Ishikawa (cell line): ENCODE measurements around the gene RPS6KA1.

Experiments used
- CEBPB ChIP-seq: IDR thresholded peaks from 2 replicates; pipeline ENCODE4 v1.6.1; 2012
- CREB1 ChIP-seq: IDR thresholded peaks from 2 replicates; pipeline ENCODE4 v1.6.1; 2012; ENCODE audit warnings: low read depth
- EGR1 ChIP-seq: IDR thresholded peaks from 2 replicates; pipeline ENCODE4 v1.6.1; 2012
- FOXM1 ChIP-seq: IDR thresholded peaks from 2 replicates; pipeline ENCODE4 v1.6.1; 2012; ENCODE audit warnings: low read depth, borderline replicate concordance
- RAD21 ChIP-seq: IDR thresholded peaks from 2 replicates; pipeline ENCODE4 v1.6.1; 2012; ENCODE audit warnings: low read depth
- TCF12 ChIP-seq: IDR thresholded peaks from 2 replicates; pipeline ENCODE4 v1.6.1; 2012; ENCODE audit warnings: low read depth
- TEAD4 ChIP-seq: IDR thresholded peaks from 2 replicates; pipeline ENCODE4 v1.6.1; 2012
- YY1 ChIP-seq: IDR thresholded peaks from 2 replicates; pipeline ENCODE4 v1.6.1; 2012; ENCODE audit warnings: low read depth
- TF ChIP-seq, protein P1 (sequence below): IDR thresholded peaks from 2 replicates; pipeline ENCODE4 v1.6.1; 2012
- TF ChIP-seq, protein P2 (sequence below): IDR thresholded peaks from 2 replicates; pipeline ENCODE4 v1.6.1; 2012; ENCODE audit warnings: low read depth, mild to moderate bottlenecking

DNA sequence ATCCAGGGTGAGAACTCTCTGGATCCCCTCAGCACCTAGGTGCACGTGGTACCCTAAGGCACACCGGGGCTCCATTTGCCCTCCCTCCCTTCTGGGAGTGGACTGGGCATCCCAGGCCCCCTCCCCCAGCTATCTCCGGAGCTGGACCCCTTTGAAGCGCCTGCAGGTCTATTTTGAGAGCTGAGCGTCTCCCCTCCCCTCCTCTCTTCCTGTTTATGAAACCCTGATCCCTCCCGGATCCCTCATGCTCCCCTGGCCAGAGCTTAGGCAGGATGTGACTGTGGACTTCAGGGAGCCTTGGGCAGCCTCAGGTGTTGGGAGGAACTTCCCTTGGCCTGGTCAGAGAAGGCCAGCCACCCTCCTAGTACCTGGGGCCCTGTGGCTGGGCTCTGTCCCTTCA is 10.2 kb downstream of the RPS6KA1 start:
- TF ChIP-seq RAD21 (no peak), FOXM1 (no peak), EGR1 (no peak), TCF12 (no peak), TEAD4 (no peak), YY1 (no peak), CEBPB (no peak), CREB1 (no peak)
- TF ChIP-seq, protein P1, sequence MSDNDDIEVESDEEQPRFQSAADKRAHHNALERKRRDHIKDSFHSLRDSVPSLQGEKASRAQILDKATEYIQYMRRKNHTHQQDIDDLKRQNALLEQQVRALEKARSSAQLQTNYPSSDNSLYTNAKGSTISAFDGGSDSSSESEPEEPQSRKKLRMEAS: no peak
- TF ChIP-seq, protein P2, sequence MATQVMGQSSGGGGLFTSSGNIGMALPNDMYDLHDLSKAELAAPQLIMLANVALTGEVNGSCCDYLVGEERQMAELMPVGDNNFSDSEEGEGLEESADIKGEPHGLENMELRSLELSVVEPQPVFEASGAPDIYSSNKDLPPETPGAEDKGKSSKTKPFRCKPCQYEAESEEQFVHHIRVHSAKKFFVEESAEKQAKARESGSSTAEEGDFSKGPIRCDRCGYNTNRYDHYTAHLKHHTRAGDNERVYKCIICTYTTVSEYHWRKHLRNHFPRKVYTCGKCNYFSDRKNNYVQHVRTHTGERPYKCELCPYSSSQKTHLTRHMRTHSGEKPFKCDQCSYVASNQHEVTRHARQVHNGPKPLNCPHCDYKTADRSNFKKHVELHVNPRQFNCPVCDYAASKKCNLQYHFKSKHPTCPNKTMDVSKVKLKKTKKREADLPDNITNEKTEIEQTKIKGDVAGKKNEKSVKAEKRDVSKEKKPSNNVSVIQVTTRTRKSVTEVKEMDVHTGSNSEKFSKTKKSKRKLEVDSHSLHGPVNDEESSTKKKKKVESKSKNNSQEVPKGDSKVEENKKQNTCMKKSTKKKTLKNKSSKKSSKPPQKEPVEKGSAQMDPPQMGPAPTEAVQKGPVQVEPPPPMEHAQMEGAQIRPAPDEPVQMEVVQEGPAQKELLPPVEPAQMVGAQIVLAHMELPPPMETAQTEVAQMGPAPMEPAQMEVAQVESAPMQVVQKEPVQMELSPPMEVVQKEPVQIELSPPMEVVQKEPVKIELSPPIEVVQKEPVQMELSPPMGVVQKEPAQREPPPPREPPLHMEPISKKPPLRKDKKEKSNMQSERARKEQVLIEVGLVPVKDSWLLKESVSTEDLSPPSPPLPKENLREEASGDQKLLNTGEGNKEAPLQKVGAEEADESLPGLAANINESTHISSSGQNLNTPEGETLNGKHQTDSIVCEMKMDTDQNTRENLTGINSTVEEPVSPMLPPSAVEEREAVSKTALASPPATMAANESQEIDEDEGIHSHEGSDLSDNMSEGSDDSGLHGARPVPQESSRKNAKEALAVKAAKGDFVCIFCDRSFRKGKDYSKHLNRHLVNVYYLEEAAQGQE: no peak
